K562 (cell line): Measurements from ENCODE around the gene ATF6B. TPM values are rescaled to one million over a fixed set of nuclear protein-coding genes. Genes with fewer than 3 reads are reported as not detected.

ENCODE experiments used
- ARID3A ChIP-seq: IDR thresholded peaks from 2 replicates; pipeline ENCODE4 v1.6.1; 2012; ENCODE audit warnings: low read depth, low read length, improper control_type of control experiment, borderline replicate concordance
- CBFB ChIP-seq: sonication (generic); formaldehyde crosslinking; IDR thresholded peaks from 2 replicates; pipeline ENCODE4 v1.4.0; 2020; ENCODE audit warnings: mild to moderate bottlenecking, missing genetic modification reagents
- CREB1 ChIP-seq, 2 experiments: sonication (generic) in 1 of 2; formaldehyde crosslinking in 1 of 2; IDR thresholded peaks; 2 replicates each; pipeline versions ENCODE4 v1.6.1 to v1.8.0; 2012 to 2022; ENCODE audit warnings: inconsistent platforms in 1 of 2, mild to moderate bottlenecking in 1 of 2, missing genetic modification reagents in 1 of 2, moderate library complexity in 1 of 2
- FOXP1 ChIP-seq: sonication (generic); formaldehyde crosslinking; IDR thresholded peaks from 2 replicates; pipeline ENCODE4 v1.8.0; 2022; ENCODE audit warnings: mild to moderate bottlenecking, missing genetic modification reagents
- GTF3C2 ChIP-seq: IDR thresholded peaks from 3 replicates; pipeline ENCODE4 v1.6.1; 2011; ENCODE audit warnings: borderline replicate concordance, mild to moderate bottlenecking, moderate library complexity; ENCODE audit not compliant: insufficient read length; ENCODE audit errors: extremely low read depth
- HMG20B ChIP-seq: fragments of 250-450 bp; sonication (Bioruptor Pico); IDR thresholded peaks from 2 replicates; pipeline ENCODE4 v1.5.0; 2021; ENCODE audit warnings: mild to moderate bottlenecking
- L3MBTL2 ChIP-seq: fragments of 450-650 bp; IDR thresholded peaks from 2 replicates; pipeline ENCODE4 v1.6.1; 2016; ENCODE audit warnings: mild to moderate bottlenecking, moderate library complexity
- MECOM ChIP-seq: fragments of 250-450 bp; sonication (Bioruptor Pico); IDR thresholded peaks from 2 replicates; pipeline ENCODE4 v1.8.0; 2022; ENCODE audit warnings: inconsistent platforms
- NBN ChIP-seq: fragments of 450-650 bp; IDR thresholded peaks from 2 replicates; pipeline ENCODE4 v1.6.1; 2016; ENCODE audit warnings: low read depth, mild to moderate bottlenecking
- NR2F6 ChIP-seq: fragments of 450-650 bp; formaldehyde crosslinking; IDR thresholded peaks from 2 replicates; pipeline ENCODE4 v1.4.0; 2020; ENCODE audit warnings: mild to moderate bottlenecking
- NR4A1 ChIP-seq, 2 experiments: fragments of 250-450 bp in 1 of 2; fragments of 450-650 bp in 1 of 2; sonication (Bioruptor Pico) in 1 of 2; IDR thresholded peaks; 2 replicates each; pipeline versions ENCODE4 v1.4.0 to v1.6.1; 2016 to 2020; ENCODE audit warnings: mild to moderate bottlenecking in 2 of 2, missing compliant biosample characterization in 1 of 2, missing genetic modification characterization in 1 of 2, moderate library complexity in 1 of 2
- POLR2A ChIP-seq: fragments of 450-650 bp; conservative IDR thresholded peaks from 2 replicates; pipeline ENCODE4 v1.6.1; 2016
- TFAM ChIP-seq: fragments of 250-450 bp; sonication (Bioruptor Pico); conservative IDR thresholded peaks from 2 replicates; pipeline ENCODE4 v1.5.0; 2021; ENCODE audit warnings: mild to moderate bottlenecking, moderate library complexity
- ZNF165 ChIP-seq: fragments of 250-450 bp; sonication (Bioruptor Pico); IDR thresholded peaks from 2 replicates; pipeline ENCODE4 v1.4.0; 2020; ENCODE audit warnings: borderline replicate concordance
- ZNF239 ChIP-seq: fragments of 250-450 bp; sonication (Bioruptor Pico); IDR thresholded peaks from 2 replicates; pipeline ENCODE4 v1.4.0; 2020; ENCODE audit warnings: mild to moderate bottlenecking
- ZNF41 ChIP-seq: fragments of 250-450 bp; sonication (Bioruptor Pico); conservative IDR thresholded peaks from 2 replicates; pipeline ENCODE4 v1.4.0; 2020; ENCODE audit warnings: mild to moderate bottlenecking
- ZNF57 ChIP-seq: fragments of 450-650 bp; formaldehyde crosslinking; IDR thresholded peaks from 2 replicates; pipeline ENCODE4 v1.4.0; 2020; ENCODE audit warnings: mild to moderate bottlenecking, moderate library complexity
- ZNF695 ChIP-seq: fragments of 450-650 bp; formaldehyde crosslinking; IDR thresholded peaks from 2 replicates; pipeline ENCODE4 v1.4.0; 2020; ENCODE audit warnings: mild to moderate bottlenecking, moderate library complexity
- polyA plus RNA-seq, 8 experiments: library from polyadenylated mRNA; depleted of rRNA in 4 of 8; stranded (reverse) in 5 of 8; unstranded in 3 of 8; fragments of >200 nt; fragmentation: Nextera tagmentation in 2 of 8; fragmentation: Illumina TruSeq in 1 of 8; extraction: Ambion mirVana in 2 of 8; extraction: Trizol in 1 of 8; gene quantifications; 2 replicates each; pipeline versions ENCODE4 v1.2.1 to v1.2.3, GENCODE V29; 2011 to 2014; ENCODE audit warnings: inconsistent platforms in 1 of 8, missing spikeins in 1 of 8
- total RNA-seq, 7 experiments: library from RNA; depleted of rRNA in 6 of 7; stranded (reverse); fragments of >200 nt in 6 of 7; fragmentation: Illumina TruSeq in 2 of 7; extraction: Trizol in 2 of 7; gene quantifications; 2 replicates each; pipeline versions ENCODE4 v1.2.1 to v1.2.3, GENCODE V29; 2011 to 2021; ENCODE audit warnings: low replicate concordance in 1 of 7
- TF ChIP-seq, protein P1 (sequence below): fragments of 450-650 bp; IDR thresholded peaks from 2 replicates; pipeline ENCODE4 v1.6.1; 2016; ENCODE audit warnings: low read depth, mild to moderate bottlenecking, moderate library complexity
- TF ChIP-seq, protein P2 (sequence below): fragments of 450-650 bp; formaldehyde crosslinking; IDR thresholded peaks from 2 replicates; pipeline ENCODE4 v1.4.0; 2022; ENCODE audit warnings: missing genetic modification characterization

The ATF6B gene
- total and polyA plus RNA-seq, 9 of the 15 experiments (the other 6 are each of a cell fraction or from before 2014, with no cell fraction given), result 20.7 to 131 (median 31.7) TPM

- TF ChIP-seq, protein P1, sequence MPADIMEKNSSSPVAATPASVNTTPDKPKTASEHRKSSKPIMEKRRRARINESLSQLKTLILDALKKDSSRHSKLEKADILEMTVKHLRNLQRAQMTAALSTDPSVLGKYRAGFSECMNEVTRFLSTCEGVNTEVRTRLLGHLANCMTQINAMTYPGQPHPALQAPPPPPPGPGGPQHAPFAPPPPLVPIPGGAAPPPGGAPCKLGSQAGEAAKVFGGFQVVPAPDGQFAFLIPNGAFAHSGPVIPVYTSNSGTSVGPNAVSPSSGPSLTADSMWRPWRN, result peak; percentile 10; the same call in 1 of the 2 replicates
- TF ChIP-seq, protein P2, sequence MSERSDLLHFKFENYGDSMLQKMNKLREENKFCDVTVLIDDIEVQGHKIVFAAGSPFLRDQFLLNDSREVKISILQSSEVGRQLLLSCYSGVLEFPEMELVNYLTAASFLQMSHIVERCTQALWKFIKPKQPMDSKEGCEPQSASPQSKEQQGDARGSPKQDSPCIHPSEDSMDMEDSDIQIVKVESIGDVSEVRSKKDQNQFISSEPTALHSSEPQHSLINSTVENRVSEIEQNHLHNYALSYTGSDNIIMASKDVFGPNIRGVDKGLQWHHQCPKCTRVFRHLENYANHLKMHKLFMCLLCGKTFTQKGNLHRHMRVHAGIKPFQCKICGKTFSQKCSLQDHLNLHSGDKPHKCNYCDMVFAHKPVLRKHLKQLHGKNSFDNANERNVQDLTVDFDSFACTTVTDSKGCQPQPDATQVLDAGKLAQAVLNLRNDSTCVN (CRISPR knock-in tag), result 0 out of 2 replicates have a peak, but pooled peaks have one; percentile 77
- TF ChIP-seq ZNF165 (CRISPR knock-in tag) (0 out of 2 replicates have a peak, but pooled peaks have one; percentile 73), GTF3C2 (no peak), ZNF41 (CRISPR knock-in tag) (0 out of 2 replicates have a peak, but pooled peaks have one; percentile 26), ZNF57 (CRISPR knock-in tag) (no peak), CBFB (CRISPR knock-in tag) (peak; percentile 59; the same call in 1 of the 2 replicates), ARID3A (0 out of 2 replicates have a peak, but pooled peaks have one; percentile 24), NBN (0 out of 2 replicates have a peak, but pooled peaks have one; percentile 14), FOXP1 (CRISPR knock-in tag) (0 out of 2 replicates have a peak, but pooled peaks have one; percentile 42), HMG20B (no peak), TFAM (CRISPR knock-in tag) (no peak), ZNF695 (CRISPR knock-in tag) (no peak), L3MBTL2 (no peak), CREB1 (IDR thresholded peaks at IDR 0.05) (0 out of 2 replicates have a peak, but pooled peaks have one; percentile 18), CREB1 (CRISPR knock-in tag; IDR thresholded peaks at IDR 0.05) (peak; percentile 72), NR2F6 (CRISPR knock-in tag) (0 out of 2 replicates have a peak, but pooled peaks have one; percentile 83), ZNF239 (CRISPR knock-in tag) (peak; percentile 27; the same call in 1 of the 2 replicates), POLR2A (peak; percentile 62), NR4A1 (CRISPR knock-in tag; IDR thresholded peaks at IDR 0.05) (no peak), NR4A1 (tag; IDR thresholded peaks at IDR 0.05) (peak; percentile 54; the same call in 1 of the 2 replicates), MECOM (no peak)
Observed at GRCh38 chr6:32177183-32177787, 49.2 kb upstream of the ATF6B start (continued).
